Measurements from ENCODE around the gene NMRK2.
"Not testable (repeated sequence)": the region's sequence is repeated elsewhere in the genome, so short reads cannot be mapped to it uniquely, and the experiment has no call there.

Gene NMRK2, protein sequence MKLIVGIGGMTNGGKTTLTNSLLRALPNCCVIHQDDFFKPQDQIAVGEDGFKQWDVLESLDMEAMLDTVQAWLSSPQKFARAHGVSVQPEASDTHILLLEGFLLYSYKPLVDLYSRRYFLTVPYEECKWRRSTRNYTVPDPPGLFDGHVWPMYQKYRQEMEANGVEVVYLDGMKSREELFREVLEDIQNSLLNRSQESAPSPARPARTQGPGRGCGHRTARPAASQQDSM

GRCh38 chr19:3932931-3933810 lies at the start of gene NMRK2:
NMRK2 (plus strand) TSS chr19:3933069; CDS start chr19:3933672, 603 bp downstream.
- DNase-seq (ENCODE audit: low read depth), result no peak
- TF ChIP-seq MYC (IDR thresholded peaks at IDR 0.05; ENCODE audit: low read depth, low read length) (no peak), POLR2A (IDR thresholded peaks at IDR 0.05; ENCODE audit: extremely low read depth, insufficient read length) (no peak), MAX (IDR thresholded peaks at IDR 0.05; ENCODE audit: low read depth, low read length) (no peak)
- TF ChIP-seq, protein P1, sequence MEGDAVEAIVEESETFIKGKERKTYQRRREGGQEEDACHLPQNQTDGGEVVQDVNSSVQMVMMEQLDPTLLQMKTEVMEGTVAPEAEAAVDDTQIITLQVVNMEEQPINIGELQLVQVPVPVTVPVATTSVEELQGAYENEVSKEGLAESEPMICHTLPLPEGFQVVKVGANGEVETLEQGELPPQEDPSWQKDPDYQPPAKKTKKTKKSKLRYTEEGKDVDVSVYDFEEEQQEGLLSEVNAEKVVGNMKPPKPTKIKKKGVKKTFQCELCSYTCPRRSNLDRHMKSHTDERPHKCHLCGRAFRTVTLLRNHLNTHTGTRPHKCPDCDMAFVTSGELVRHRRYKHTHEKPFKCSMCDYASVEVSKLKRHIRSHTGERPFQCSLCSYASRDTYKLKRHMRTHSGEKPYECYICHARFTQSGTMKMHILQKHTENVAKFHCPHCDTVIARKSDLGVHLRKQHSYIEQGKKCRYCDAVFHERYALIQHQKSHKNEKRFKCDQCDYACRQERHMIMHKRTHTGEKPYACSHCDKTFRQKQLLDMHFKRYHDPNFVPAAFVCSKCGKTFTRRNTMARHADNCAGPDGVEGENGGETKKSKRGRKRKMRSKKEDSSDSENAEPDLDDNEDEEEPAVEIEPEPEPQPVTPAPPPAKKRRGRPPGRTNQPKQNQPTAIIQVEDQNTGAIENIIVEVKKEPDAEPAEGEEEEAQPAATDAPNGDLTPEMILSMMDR (IDR thresholded peaks at IDR 0.05; ENCODE audit: low read depth, low read length), result no peak
- H3K4me3 ChIP-seq (ENCODE audit: low read depth, low read length), result no peak within 1 kb of the TSS

DNA sequence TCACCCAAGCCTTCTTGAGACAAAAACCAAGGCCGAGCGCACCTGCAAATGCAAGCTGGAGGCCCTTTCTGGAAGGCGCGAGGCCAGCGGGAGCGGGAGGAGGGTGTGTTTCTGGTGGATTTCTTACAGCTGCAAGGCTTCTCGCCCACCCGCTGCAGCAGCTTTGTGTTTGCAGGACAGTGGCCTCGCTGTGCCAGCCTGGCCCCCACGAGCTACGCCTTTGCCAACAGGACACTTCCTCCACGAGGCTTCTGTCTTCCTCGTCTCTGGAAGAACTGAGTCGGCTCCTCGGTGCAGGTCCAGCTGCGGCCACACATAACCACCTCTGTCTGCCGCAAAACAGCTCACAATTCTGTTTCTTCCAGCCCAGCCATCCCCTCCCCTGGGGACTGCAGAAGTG lies 42.3 kb upstream of the NMRK2 start:
- DNase-seq (ENCODE audit: low read depth), result no peak
- TF ChIP-seq MYC (IDR thresholded peaks at IDR 0.05; ENCODE audit: low read depth, low read length) (no peak), MAX (IDR thresholded peaks at IDR 0.05; ENCODE audit: low read depth, low read length) (no peak), POLR2A (IDR thresholded peaks at IDR 0.05; ENCODE audit: extremely low read depth, insufficient read length) (no peak)
- TF ChIP-seq, protein P1 (IDR thresholded peaks at IDR 0.05; ENCODE audit: low read depth, low read length), result no peak
- H3K4me3 ChIP-seq (ENCODE audit: low read depth, low read length), result no peak overlapping the region

- no peak for DNase-seq (ENCODE audit: low read depth)
- TF ChIP-seq MAX (IDR thresholded peaks at IDR 0.05; ENCODE audit: low read depth, low read length), result no peak
- no peak for TF ChIP-seq MYC (IDR thresholded peaks at IDR 0.05; ENCODE audit: low read depth, low read length)
- TF ChIP-seq POLR2A (IDR thresholded peaks at IDR 0.05; ENCODE audit: extremely low read depth, insufficient read length), result no peak
- TF ChIP-seq, protein P1 (IDR thresholded peaks at IDR 0.05; ENCODE audit: low read depth, low read length), result no peak
- no peak overlapping the region for H3K4me3 ChIP-seq (ENCODE audit: low read depth, low read length)
Observed at GRCh38 chr19:3893509-3894179, 39.2 kb upstream of the NMRK2 start.

DNA sequence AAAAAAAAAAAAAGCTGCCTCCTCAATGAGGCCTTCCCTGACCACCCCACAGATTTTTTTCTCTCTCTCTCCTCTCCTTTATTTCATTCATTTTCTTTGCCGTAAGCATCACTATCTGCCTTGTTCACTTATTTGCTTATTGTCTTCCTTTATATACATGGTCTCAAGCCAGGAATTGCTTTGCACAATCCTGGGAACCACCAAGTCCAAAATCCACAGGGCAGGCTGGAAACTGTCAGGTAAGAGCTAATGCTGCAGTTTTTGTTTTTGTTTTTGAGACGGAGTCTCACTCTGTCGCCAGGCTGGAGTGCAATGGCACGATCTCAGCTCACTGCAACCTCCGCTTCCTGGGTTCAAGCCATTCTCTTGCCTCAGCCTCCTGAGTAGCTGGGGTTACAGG lies 37.9 kb upstream of the NMRK2 start:
- not testable (repeated sequence) for DNase-seq (ENCODE audit: low read depth); H3K4me3 ChIP-seq (ENCODE audit: low read depth, low read length)

GRCh38 chr19:3895788-3896187 lies 37.1 kb upstream of the NMRK2 start:
- DNase-seq (ENCODE audit: low read depth), result no peak
- TF ChIP-seq, protein P1 (IDR thresholded peaks at IDR 0.05; ENCODE audit: low read depth, low read length), result no peak
- TF ChIP-seq POLR2A (IDR thresholded peaks at IDR 0.05; ENCODE audit: extremely low read depth, insufficient read length), result no peak
- no peak for TF ChIP-seq MAX (IDR thresholded peaks at IDR 0.05; ENCODE audit: low read depth, low read length)
- no peak for TF ChIP-seq MYC (IDR thresholded peaks at IDR 0.05; ENCODE audit: low read depth, low read length)
- H3K4me3 ChIP-seq (ENCODE audit: low read depth, low read length), result no peak overlapping the region

- no peak for DNase-seq (ENCODE audit: low read depth)
- no peak for TF ChIP-seq POLR2A (IDR thresholded peaks at IDR 0.05; ENCODE audit: extremely low read depth, insufficient read length)
- TF ChIP-seq, protein P1 (IDR thresholded peaks at IDR 0.05; ENCODE audit: low read depth, low read length), result no peak
- TF ChIP-seq MAX (IDR thresholded peaks at IDR 0.05; ENCODE audit: low read depth, low read length), result no peak
- TF ChIP-seq MYC (IDR thresholded peaks at IDR 0.05; ENCODE audit: low read depth, low read length), result no peak
- no peak overlapping the region for H3K4me3 ChIP-seq (ENCODE audit: low read depth, low read length)
Observed at GRCh38 chr19:3897936-3898335, 34.9 kb upstream of the NMRK2 start.
